Posterior cingulate gyrus (tissue), 11 donors: ENCODE results near the gene PSD.

Experiments used
- DNase-seq, 10 donors: peaks; one replicate each; pipeline versions ENCODE4 v3.0.0 to v3.0.0-alpha.2; 2020 to 2021; ENCODE audit warnings: mixed read lengths in 3 of 10
- intact Hi-C: fragments of 100-400 bp; cut with DNase I; formaldehyde crosslinking; loops from one replicate; pipeline ENCODE4 v1.15.1; 2023

Gene PSD

GRCh38 chr10:102421757-102422512 is 3.4 kb upstream of the PSD start:
- peak in 2 of 10 donors; percentile 83 to 90 for DNase-seq
- intact Hi-C loops: loop anchor here (1.0 to 5.0 kb wide), 3 partner anchors 10 to 40 kb away; partner anchors contain the start of gene CUEDC2

GRCh38 chr10:102421507-102421756 is 2.8 kb upstream of the PSD start:
- intact Hi-C loops: loop anchor here (1.0 to 5.0 kb wide), 2 partner anchors 11 to 41 kb away; partner anchors contain the start of gene CUEDC2
- DNase-seq: no peak

- peak; percentile 89 to 99 (median 94) for DNase-seq
- intact Hi-C loops: loop anchor here (1.0 to 5.0 kb wide), 2 partner anchors 11 to 41 kb away; partner anchors contain the start of gene CUEDC2
Observed at GRCh38 chr10:102420714-102421506, 2.3 kb upstream of the PSD start, which contains the start of gene FBXL15. Gene FBXL15 (plus strand): TSS chr10:102420836. CDS start chr10:102421130, 294 bp downstream.

GRCh38 chr10:102420181-102420713 is 1.7 kb upstream of the PSD start:
- intact Hi-C loops: loop anchor here (5.0 kb wide), 1 partner anchor 42 kb away; no protein-coding TSS in a partner anchor
- DNase-seq: peak in 1 of 10 donors; percentile 77

- DNase-seq: peak; percentile 72 to 97 (median 81)
- intact Hi-C loops: loop anchor here (5.0 kb wide), 1 partner anchor 43 kb away; no protein-coding TSS in a partner anchor
Observed at GRCh38 chr10:102419269-102420180, 940 bp upstream of the PSD start.

- intact Hi-C loops: no loop called here
- peak in 1 of 10 donors; percentile 58 for DNase-seq
Observed at GRCh38 chr10:102416695-102417094, 1.9 kb downstream of the PSD start.

- DNase-seq: no peak
- intact Hi-C loops: no loop called here
Observed at GRCh38 chr10:102416283-102416682, 2.3 kb downstream of the PSD start.

GRCh38 chr10:102414749-102415148 is 3.8 kb downstream of the PSD start:
- DNase-seq: peak in 1 of 10 donors; percentile 81
- intact Hi-C loops: no loop called here

GRCh38 chr10:102413806-102414561 is 4.6 kb downstream of the PSD start:
- peak in 3 of 10 donors; percentile 61 to 79 (median 71) for DNase-seq
- intact Hi-C loops: no loop called here

- intact Hi-C loops: no loop called here
- DNase-seq: peak in 4 of 10 donors; percentile 47 to 92 (median 89)
Observed at GRCh38 chr10:102413053-102413705, 5.4 kb downstream of the PSD start.

GRCh38 chr10:102412293-102412692 is 6.3 kb downstream of the PSD start:
- intact Hi-C loops: no loop called here
- DNase-seq: peak in 2 of 10 donors; percentile 35 to 57

- intact Hi-C loops: no loop called here
- peak in 2 of 10 donors; percentile 41 to 59 for DNase-seq
Observed at GRCh38 chr10:102411341-102412255, 7.0 kb downstream of the PSD start.

GRCh38 chr10:102410429-102411073 is 8.0 kb downstream of the PSD start:
- intact Hi-C loops: no loop called here
- DNase-seq: peak in 9 of 10 donors; percentile 48 to 94 (median 71)

GRCh38 chr10:102409604-102410428 is 8.8 kb downstream of the PSD start:
- DNase-seq: peak in 2 of 10 donors; percentile 66 to 81
- intact Hi-C loops: no loop called here

GRCh38 chr10:102408728-102409603 is 9.6 kb downstream of the PSD start:
- peak in 9 of 10 donors; percentile 58 to 97 (median 82) for DNase-seq
- intact Hi-C loops: no loop called here
